Adrenal gland (tissue), 5 donors: ENCODE measurements around the gene ZXDC.

Experiments
- CTCF ChIP-seq, 6 experiments: fragments of 450-650 bp in 4 of 6; fragments of 200-600 bp in 2 of 6; sonication (generic) in 1 of 6; IDR thresholded peaks; 1 replicate in 5 of 6; 2 replicates in 1 of 6; pipeline versions ENCODE4 v1.5.1 to v1.8.0; 2016 to 2021; ENCODE audit warnings: antibody characterized with exemption in 6 of 6, mild to moderate bottlenecking in 2 of 6, moderate library complexity in 1 of 6
- POLR2A ChIP-seq, 2 donors: fragments of 450-650 bp; IDR thresholded peaks; one replicate each; pipeline ENCODE4 v1.6.1; 2017; ENCODE audit warnings: antibody characterized with exemption in 2 of 2, mild to moderate bottlenecking in 2 of 2, moderate library complexity in 1 of 2
- donor health status: DM: no; HTN: no; CAD: no.

- TF ChIP-seq POLR2A (IDR thresholded peaks at IDR 0.05) (no peak), CTCF (IDR thresholded peaks at IDR 0.05) (no peak)
Observed at GRCh38 chr3:126397610-126398422, 77.9 kb downstream of the ZXDC start.
